ENCODE data around the gene GNS. TPM values are rescaled to one million over a fixed set of nuclear protein-coding genes. Genes with fewer than 3 reads are reported as not detected.

Gene GNS
- total and polyA plus RNA-seq, 8 donors: 7.1 to 66.0 (median 26.0) TPM

DNA sequence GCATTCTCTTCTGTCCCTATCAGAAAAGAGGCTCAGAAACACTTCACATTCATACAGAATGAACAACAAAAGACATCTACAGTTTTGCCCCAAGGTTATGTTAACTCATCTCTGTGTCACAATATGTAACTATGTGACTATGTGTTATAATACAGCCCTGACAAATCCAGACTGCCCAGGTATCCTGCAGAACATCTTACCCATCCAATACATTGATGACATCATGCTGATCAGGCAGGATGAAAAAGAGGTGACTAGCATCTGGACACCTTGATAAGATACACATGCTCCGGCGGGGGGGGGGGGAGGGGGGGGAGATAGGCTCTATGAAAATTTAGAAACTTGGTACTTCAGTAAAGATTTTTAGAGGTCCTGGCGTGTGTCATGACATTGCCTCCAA, 8.3 kb upstream of the GNS start:
- Histone ChIP-seq H3K9me3 (no peaks in the 10 kb centered on the region), H3K27me3 (no peaks in the 10 kb centered on the region), H3K36me3 (no peaks in the 10 kb centered on the region), H3K4me1 (no peaks in the 10 kb centered on the region), H3K4me3 (no peak overlapping the region), H3K27ac (no peak overlapping the region)
- no peak for DNase-seq
- intact Hi-C loops (cut with DNase I): no loop called here
- no peak for FAIRE-seq
- WGBS, 2 donors: 32 to 75% methylated on average over 3 of the region's 3 CpGs
- TF ChIP-seq, protein P1, sequence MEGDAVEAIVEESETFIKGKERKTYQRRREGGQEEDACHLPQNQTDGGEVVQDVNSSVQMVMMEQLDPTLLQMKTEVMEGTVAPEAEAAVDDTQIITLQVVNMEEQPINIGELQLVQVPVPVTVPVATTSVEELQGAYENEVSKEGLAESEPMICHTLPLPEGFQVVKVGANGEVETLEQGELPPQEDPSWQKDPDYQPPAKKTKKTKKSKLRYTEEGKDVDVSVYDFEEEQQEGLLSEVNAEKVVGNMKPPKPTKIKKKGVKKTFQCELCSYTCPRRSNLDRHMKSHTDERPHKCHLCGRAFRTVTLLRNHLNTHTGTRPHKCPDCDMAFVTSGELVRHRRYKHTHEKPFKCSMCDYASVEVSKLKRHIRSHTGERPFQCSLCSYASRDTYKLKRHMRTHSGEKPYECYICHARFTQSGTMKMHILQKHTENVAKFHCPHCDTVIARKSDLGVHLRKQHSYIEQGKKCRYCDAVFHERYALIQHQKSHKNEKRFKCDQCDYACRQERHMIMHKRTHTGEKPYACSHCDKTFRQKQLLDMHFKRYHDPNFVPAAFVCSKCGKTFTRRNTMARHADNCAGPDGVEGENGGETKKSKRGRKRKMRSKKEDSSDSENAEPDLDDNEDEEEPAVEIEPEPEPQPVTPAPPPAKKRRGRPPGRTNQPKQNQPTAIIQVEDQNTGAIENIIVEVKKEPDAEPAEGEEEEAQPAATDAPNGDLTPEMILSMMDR (IDR thresholded peaks at IDR 0.05): no peak
- ATAC-seq: no peak

DNA sequence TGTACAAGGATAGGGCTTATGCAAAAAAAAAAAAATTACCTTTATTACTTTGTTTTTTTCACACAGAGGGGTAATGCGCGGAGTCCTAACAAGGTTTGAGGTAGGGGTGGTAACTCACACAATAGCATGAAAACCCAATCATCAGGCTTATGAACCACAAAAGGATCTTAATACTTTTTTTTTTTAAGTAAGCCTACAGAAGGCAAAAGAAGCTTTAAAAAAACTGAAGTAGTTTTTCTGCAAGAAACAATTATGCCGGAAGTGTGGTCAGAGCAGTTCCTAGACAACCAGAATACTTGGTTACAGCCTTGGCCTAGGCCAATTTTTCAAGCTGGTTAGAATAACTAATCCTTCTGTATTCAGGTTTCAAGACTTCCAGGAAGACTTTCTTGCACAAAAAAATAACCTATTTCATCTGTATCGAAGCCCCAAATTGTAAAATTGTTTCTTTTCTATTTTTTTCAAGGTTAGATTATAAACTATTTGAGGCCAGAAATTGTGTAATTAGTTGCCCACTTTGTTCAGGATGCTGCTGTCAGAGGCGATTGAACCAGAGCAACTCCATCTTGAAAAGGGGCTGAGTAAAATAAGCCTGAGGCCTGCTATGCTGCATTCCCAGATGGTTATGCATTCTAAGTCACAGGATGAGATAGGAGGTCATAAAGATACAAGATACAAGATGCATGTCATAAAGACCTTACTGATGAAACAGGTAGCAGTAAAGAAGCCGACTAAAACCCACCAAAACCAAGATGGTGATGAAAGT, 1.8 kb upstream of the GNS start:
- ATAC-seq: no peak
- H3K4me3 ChIP-seq: no peak overlapping the region
- 96% methylated on average over 6 of the region's 6 CpGs for WGBS, 2 donors
- no peaks in the 10 kb centered on the region for H3K9me3 ChIP-seq
- H3K36me3 ChIP-seq: no peaks in the 10 kb centered on the region
- DNase-seq: no peak
- intact Hi-C loops (cut with DNase I): no loop called here
- no peak for FAIRE-seq
- no peaks in the 10 kb centered on the region for H3K27me3 ChIP-seq
- no peak overlapping the region for H3K27ac ChIP-seq
- TF ChIP-seq, protein P1 (IDR thresholded peaks at IDR 0.05): no peak
- peaks cover 0 to 11% (median 0%) of the 10 kb centered on the region in 3 donors for H3K4me1 ChIP-seq

DNA sequence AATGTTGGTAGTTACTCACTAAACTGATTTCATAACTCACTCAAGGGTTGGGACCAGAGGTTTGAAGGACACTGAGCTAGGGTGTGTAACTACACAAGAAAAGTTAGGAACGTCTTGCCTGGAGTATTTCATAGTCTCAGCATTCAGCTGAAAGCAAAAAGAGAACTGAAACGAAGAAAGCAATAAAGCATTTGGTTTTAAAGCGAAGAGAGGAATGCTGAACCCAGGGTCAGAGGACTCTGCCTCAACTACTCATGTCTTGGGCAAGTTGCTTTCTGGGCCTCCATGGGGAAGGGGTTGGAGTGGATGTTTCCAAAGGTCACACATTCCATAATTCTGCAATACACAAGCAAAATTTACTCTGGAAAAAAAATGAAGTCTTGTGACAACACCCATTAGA, 1.4 kb downstream of the GNS start:
- Histone ChIP-seq H3K27me3 (no peaks in the 10 kb centered on the region), H3K9me3 (no peaks in the 10 kb centered on the region), H3K4me3 (peak overlapping the region in 1 of 4 donors; percentile 13), H3K27ac (no peak overlapping the region), H3K4me1 (peaks cover 0 to 11% (median 0%) of the 10 kb centered on the region in 3 donors), H3K36me3 (no peaks in the 10 kb centered on the region)
- FAIRE-seq (no peak), DNase-seq (no peak), ATAC-seq (no peak)
- WGBS, 2 donors: 57 to 59% methylated on average over 3 of the region's 3 CpGs
- TF ChIP-seq, protein P1 (IDR thresholded peaks at IDR 0.05): no peak
- intact Hi-C loops (cut with DNase I): no loop called here

DNA sequence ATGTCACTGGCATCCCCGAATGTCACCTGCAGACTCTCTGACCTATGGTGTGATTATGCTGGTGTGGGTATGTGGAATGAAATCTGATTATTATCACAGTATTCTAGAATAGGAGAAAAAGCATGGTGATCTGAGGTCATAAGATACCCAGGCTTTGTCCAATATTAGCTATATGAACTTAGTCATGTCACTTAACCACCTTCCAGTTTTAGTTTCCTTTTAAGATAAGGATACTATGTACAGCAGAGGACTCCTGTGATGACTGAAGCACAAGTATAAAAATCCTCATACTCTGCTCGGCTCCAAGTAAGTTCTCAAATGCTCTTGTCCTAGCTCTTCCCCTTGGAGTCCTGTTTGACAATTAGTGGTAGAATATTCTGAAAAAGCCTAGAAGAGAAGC, 2.8 kb downstream of the GNS start:
- Histone ChIP-seq H3K27ac (no peak overlapping the region), H3K4me1 (peaks cover 0 to 11% (median 0%) of the 10 kb centered on the region in 3 donors), H3K27me3 (no peaks in the 10 kb centered on the region), H3K36me3 (no peaks in the 10 kb centered on the region), H3K9me3 (no peaks in the 10 kb centered on the region), H3K4me3 (no peak overlapping the region)
- DNase-seq: no peak
- intact Hi-C loops (cut with DNase I): no loop called here
- WGBS, 2 donors: 85 to 86% methylated on average over 2 of the region's 2 CpGs
- ATAC-seq: no peak
- FAIRE-seq: no peak
- TF ChIP-seq, protein P1 (IDR thresholded peaks at IDR 0.05): no peak

DNA sequence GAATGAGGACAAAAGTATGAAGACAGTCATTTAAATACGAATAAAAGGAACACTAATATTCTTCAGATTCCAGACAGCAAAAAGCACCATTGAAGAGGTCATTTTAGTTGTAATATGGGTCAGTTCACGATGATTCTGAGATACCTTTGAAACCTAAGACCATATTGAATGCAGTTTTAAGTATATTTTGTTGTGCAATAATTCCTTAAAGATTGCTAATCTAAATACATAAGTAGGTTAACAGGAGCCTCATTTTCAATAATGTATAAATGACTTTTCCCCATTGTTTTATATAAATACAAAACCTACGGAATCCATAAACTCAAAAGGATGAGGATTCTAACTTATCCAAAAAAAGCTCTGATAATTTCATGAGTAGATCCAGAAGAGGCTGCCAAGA, 5.8 kb downstream of the GNS start:
- peaks cover 0 to 11% (median 0%) of the 10 kb centered on the region in 3 donors for H3K36me3 ChIP-seq
- ATAC-seq (no peak), FAIRE-seq (no peak), DNase-seq (no peak)
- no peaks in the 10 kb centered on the region for H3K27me3 ChIP-seq
- H3K9me3 ChIP-seq: no peaks in the 10 kb centered on the region
- peaks cover 0 to 6% (median 0%) of the 10 kb centered on the region in 3 donors for H3K4me1 ChIP-seq
- intact Hi-C loops (cut with DNase I): no loop called here
- TF ChIP-seq, protein P1 (IDR thresholded peaks at IDR 0.05): no peak
- WGBS, 2 donors: 92% methylated on average over 3 of the region's 3 CpGs
- H3K27ac ChIP-seq: no peak overlapping the region
- H3K4me3 ChIP-seq: no peak overlapping the region

Data from pancreas (tissue), 10 donors.